ENCODE data around the gene CCDC183.

Gene CCDC183

DNA sequence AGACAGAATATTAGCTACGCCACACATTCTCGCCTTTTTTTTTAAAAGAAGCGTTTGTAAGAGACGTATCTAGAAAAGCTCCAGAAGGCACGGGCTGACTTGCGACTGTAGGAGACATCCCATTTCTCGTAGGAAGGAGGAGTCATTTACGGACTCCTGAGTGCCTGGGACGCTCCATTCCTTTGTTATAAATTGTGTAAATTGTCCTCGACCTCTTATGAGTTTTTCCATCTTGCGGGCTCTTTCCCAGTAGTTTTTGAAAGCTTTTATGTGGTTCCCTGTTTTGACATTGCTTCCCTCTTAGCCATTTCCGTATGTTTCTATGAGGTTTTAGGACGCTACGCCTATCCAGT, 12.6 kb downstream of the CCDC183 start:
- H3K36me3 ChIP-seq (ENCODE audit: control insufficient read depth, insufficient read depth, low read length): no peaks in the 10 kb centered on the region
- no peaks in the 10 kb centered on the region for H3K27me3 ChIP-seq (ENCODE audit: control insufficient read depth, insufficient read depth, low read length)
- peak overlapping the region; percentile 34 for H3K4me3 ChIP-seq (ENCODE audit: low read length)
- peaks cover 11% of the 10 kb centered on the region for H3K4me1 ChIP-seq (ENCODE audit: control insufficient read depth, insufficient read depth, low read length)
- no peaks in the 10 kb centered on the region for H3K9me3 ChIP-seq (ENCODE audit: control insufficient read depth, low read length)
- peak overlapping the region; percentile 74 for H3K9ac ChIP-seq (ENCODE audit: low read length)

DNA sequence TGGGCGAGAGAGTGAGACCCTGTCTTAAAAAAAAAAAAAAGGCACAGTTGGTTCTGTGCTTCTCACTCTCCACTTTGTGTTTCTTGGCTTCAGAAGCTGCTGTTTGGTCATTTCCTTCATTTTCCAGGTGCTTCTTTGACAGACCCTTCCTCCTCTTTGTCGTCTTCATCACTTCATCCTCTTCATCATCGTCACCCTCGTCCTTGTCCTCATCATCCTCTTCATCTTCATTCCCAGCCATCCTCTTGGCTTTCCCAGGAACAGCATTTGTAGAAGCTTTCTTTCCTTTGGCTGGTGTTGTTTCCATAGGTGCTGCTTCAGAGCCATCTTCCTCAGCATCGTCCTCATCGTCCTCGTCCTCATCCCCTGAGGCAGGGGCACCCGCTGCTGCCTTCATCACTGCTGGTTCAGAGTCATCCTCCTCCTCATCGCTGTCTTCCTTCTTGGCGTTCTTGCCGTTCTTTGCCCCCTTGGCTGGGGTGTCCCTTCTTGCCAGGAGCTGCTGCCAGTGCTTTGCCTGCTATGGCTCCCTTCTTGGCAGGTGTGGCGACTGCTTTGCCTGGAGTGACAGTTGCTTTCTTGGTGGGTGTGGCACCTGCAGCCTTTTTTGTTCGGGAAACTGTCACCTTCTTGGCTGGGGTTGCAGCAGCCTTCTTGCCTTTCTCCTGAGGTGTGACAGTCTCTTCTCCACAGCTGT, 18.7 kb downstream of the CCDC183 start:
- Histone ChIP-seq H3K27me3 (ENCODE audit: control insufficient read depth, insufficient read depth, low read length) (no peaks in the 10 kb centered on the region), H3K4me3 (ENCODE audit: low read length) (no peak overlapping the region), H3K9ac (ENCODE audit: low read length) (no peak overlapping the region), H3K9me3 (ENCODE audit: control insufficient read depth, low read length) (no peaks in the 10 kb centered on the region), H3K4me1 (ENCODE audit: control insufficient read depth, insufficient read depth, low read length) (peaks cover 4% of the 10 kb centered on the region), H3K36me3 (ENCODE audit: control insufficient read depth, insufficient read depth, low read length) (no peaks in the 10 kb centered on the region)

DNA sequence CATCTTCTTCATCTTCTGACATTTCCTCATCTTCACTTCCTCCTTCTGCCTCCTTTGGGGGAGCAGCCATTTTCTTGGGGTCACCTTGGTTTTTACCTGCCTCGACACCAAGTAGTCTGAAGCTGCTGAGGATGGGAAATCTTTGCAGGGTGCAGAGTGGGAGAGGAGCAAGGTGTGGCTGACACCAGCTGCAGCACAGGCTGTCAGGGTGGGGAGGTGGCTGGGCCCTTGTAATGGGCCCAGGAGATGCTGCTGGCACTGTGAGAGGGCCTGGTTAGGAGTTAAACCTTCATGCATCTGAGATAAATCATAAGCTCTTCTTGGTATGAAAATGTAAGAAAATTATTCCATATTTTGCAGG, 19.3 kb downstream of the CCDC183 start:
- H3K9ac ChIP-seq (ENCODE audit: low read length): no peak overlapping the region
- H3K27me3 ChIP-seq (ENCODE audit: control insufficient read depth, insufficient read depth, low read length): no peaks in the 10 kb centered on the region
- H3K9me3 ChIP-seq (ENCODE audit: control insufficient read depth, low read length): no peaks in the 10 kb centered on the region
- H3K4me3 ChIP-seq (ENCODE audit: low read length): no peak overlapping the region
- no peaks in the 10 kb centered on the region for H3K36me3 ChIP-seq (ENCODE audit: control insufficient read depth, insufficient read depth, low read length)
- no peaks in the 10 kb centered on the region for H3K4me1 ChIP-seq (ENCODE audit: control insufficient read depth, insufficient read depth, low read length)

DNA sequence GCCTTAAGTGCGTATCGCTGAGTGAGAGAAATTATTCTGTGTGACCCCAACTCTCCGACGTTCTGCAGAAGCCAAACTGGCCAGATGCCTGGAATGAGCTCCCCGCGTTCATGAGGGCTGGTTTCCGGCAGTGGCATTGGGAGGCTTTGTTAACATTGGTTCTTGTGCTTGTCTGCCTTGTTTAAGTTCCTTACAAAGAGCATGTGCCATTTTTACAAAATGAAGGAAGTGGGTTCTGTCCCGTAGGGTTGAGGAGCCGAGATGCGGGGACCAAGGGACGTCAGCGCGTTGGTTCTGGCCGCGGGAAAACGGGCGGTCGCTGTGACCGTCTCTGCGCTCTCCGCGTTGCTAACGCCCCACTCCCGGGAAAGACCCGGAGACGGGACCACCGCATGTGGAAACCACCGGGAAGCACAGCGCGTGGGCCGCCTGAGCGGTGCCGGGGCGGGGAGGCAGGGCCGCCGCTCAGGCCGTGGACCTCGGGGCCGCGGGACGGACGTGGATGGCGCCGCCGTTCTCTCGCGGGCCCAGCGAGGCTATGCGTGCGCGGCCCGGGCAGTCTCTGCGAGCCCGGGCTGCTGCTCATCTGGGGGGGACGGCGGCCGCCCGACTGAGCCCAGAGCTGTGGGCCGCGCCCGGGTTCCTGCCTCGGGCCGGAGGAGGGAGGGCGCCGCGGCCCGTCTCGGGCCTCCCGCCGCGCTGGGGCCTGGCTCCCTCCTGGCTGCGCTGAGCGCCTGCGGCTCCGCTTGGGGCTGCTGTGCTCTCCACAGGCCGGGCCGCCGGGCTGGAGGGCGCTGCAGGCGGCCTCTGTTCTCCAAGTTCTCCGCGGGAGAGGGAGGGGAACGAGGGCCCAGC, 25.1 kb downstream of the CCDC183 start:
- peaks cover 8% of the 10 kb centered on the region for H3K36me3 ChIP-seq (ENCODE audit: control insufficient read depth, insufficient read depth, low read length)
- H3K9ac ChIP-seq (ENCODE audit: low read length): no peak overlapping the region
- H3K4me3 ChIP-seq (ENCODE audit: low read length): no peak overlapping the region
- no peaks in the 10 kb centered on the region for H3K4me1 ChIP-seq (ENCODE audit: control insufficient read depth, insufficient read depth, low read length)
- no peaks in the 10 kb centered on the region for H3K27me3 ChIP-seq (ENCODE audit: control insufficient read depth, insufficient read depth, low read length)
- H3K9me3 ChIP-seq (ENCODE audit: control insufficient read depth, low read length): no peaks in the 10 kb centered on the region

DNA sequence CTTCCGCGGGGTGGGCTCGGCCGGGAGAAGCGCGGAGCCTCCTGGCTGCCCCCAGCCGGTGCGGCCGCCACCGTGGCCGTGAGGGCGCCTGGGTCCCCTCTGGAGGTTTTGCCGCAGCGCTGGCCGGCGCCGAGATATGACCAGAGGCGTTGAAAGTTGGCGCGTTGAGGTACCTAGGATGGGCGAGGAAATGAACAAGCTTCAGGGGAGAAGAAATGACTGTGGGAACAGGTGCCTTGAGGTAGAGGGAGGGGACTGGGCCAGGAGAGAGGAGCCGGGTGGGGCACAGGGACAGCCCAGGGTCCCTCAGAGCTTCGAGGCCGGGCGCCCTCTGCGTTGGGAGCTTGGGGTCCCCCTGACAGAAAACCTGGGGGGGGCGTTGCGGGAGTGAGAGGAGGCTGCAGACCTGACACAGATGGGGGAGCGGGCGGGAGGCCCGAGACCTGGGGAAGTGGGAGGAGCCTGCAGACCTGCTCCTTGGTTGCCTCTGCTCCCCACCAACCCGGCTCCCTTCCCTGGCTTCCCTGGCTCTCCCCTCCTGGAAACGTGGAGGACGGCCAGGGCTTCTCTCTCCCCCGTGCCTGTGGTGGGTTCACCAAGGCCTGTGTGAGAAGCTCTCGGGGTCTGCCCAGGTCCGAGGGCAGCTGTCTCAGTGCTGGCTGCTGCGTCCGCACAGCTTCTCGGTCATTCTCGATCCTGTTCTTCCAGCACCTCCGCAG, 25.8 kb downstream of the CCDC183 start:
- no peaks in the 10 kb centered on the region for H3K9me3 ChIP-seq (ENCODE audit: control insufficient read depth, low read length)
- no peak overlapping the region for H3K4me3 ChIP-seq (ENCODE audit: low read length)
- H3K9ac ChIP-seq (ENCODE audit: low read length): no peak overlapping the region
- H3K4me1 ChIP-seq (ENCODE audit: control insufficient read depth, insufficient read depth, low read length): no peaks in the 10 kb centered on the region
- H3K36me3 ChIP-seq (ENCODE audit: control insufficient read depth, insufficient read depth, low read length): peaks cover 8% of the 10 kb centered on the region
- H3K27me3 ChIP-seq (ENCODE audit: control insufficient read depth, insufficient read depth, low read length): no peaks in the 10 kb centered on the region

GRCh38 chr9:136823136-136824046, 27.3 kb downstream of the CCDC183 start:
- no peaks in the 10 kb centered on the region for H3K4me1 ChIP-seq (ENCODE audit: control insufficient read depth, insufficient read depth, low read length)
- H3K9me3 ChIP-seq (ENCODE audit: control insufficient read depth, low read length): no peaks in the 10 kb centered on the region
- no peak overlapping the region for H3K9ac ChIP-seq (ENCODE audit: low read length)
- no peaks in the 10 kb centered on the region for H3K27me3 ChIP-seq (ENCODE audit: control insufficient read depth, insufficient read depth, low read length)
- peaks cover 8% of the 10 kb centered on the region for H3K36me3 ChIP-seq (ENCODE audit: control insufficient read depth, insufficient read depth, low read length)
- no peak overlapping the region for H3K4me3 ChIP-seq (ENCODE audit: low read length)

DNA sequence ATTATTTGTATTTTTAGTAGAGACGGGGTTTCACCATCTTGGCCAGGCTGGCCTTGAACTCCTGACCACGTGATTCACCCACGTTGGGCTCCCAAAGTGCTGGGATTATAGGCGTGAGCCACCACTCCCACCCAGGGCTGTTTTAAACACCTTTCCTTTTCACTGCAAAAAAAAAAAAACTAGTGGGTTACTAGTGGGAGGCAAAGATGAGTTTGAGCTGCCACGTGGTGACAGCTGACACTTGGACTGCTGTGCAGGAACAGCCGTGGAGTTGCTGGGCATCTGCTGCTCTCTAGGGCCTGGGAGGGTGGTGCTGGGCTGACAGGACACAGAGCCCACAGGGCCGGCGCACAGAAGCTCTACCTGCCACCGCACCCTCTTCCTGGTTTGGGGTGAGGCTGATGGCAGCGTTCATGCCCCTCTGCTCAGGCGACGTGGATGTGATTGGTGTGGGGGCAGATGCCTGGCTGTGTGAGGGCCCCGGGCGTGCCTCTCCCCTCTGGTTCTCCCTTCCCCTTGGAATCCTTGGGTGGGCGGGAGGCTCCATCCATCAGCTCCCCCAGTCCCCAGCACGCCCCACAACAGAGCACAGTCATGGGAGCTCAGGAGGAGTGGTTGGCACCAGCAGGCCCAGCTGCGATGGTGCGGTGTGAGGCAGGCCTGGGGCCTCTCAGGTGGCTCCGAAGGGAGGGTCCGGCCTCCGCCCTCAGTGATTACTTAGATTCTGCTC, 28.5 kb downstream of the CCDC183 start:
- Histone ChIP-seq H3K4me3 (ENCODE audit: low read length) (no peak overlapping the region), H3K4me1 (ENCODE audit: control insufficient read depth, insufficient read depth, low read length) (no peaks in the 10 kb centered on the region), H3K9me3 (ENCODE audit: control insufficient read depth, low read length) (no peaks in the 10 kb centered on the region), H3K27me3 (ENCODE audit: control insufficient read depth, insufficient read depth, low read length) (no peaks in the 10 kb centered on the region), H3K36me3 (ENCODE audit: control insufficient read depth, insufficient read depth, low read length) (peaks cover 11% of the 10 kb centered on the region), H3K9ac (ENCODE audit: low read length) (no peak overlapping the region)

DNA sequence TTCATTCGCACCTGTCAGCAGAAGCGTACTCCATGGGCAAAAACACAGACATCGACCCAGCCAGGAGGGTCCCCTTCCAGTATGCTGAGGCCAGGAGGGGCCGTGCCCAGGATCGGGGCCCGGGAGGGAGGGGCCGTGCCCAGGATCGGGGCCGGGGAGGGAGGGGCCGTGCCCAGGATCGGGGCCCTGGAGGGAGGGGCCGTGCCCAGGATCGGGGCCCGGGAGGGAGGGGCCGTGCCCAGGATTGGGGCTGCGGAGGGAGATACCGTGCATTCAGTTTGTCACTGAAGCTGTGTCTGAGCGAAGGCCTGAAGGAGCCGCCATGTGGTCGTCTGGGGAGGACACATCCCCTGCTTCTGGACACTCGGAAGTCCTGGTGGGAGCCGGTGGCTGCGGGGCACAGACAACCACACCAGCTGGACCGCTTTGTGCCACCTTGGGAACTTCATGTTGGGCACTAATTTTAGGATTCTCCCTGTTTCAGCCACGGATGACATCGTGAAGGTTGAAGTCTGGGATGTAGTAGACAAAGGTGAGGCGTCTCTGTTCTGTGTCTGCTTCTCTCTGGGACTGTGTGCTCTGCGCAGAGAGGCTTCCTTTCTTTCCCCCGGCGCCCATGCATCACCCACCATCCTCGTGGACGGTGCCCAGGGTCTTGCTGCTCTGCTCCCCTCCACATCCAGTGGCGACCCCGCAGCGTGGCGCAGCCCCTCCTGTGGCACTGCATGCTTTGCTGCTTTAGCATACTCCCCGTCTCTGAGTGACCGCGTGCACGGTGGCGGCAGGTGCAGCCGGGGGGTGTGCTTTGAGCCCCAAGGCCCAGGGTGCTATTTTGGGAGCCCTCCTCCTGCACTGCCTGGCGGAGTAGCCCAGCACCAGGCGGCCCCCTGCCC, 29.4 kb downstream of the CCDC183 start:
- Histone ChIP-seq H3K9me3 (ENCODE audit: control insufficient read depth, low read length) (no peaks in the 10 kb centered on the region), H3K27me3 (ENCODE audit: control insufficient read depth, insufficient read depth, low read length) (no peaks in the 10 kb centered on the region), H3K4me3 (ENCODE audit: low read length) (no peak overlapping the region), H3K9ac (ENCODE audit: low read length) (no peak overlapping the region), H3K36me3 (ENCODE audit: control insufficient read depth, insufficient read depth, low read length) (peaks cover 16% of the 10 kb centered on the region), H3K4me1 (ENCODE audit: control insufficient read depth, insufficient read depth, low read length) (no peaks in the 10 kb centered on the region)

GRCh38 chr9:136826188-136826541, 30.0 kb downstream of the CCDC183 start:
- H3K36me3 ChIP-seq (ENCODE audit: control insufficient read depth, insufficient read depth, low read length): peaks cover 16% of the 10 kb centered on the region
- no peaks in the 10 kb centered on the region for H3K27me3 ChIP-seq (ENCODE audit: control insufficient read depth, insufficient read depth, low read length)
- no peaks in the 10 kb centered on the region for H3K9me3 ChIP-seq (ENCODE audit: control insufficient read depth, low read length)
- H3K4me3 ChIP-seq (ENCODE audit: low read length): no peak overlapping the region
- no peak overlapping the region for H3K9ac ChIP-seq (ENCODE audit: low read length)
- no peaks in the 10 kb centered on the region for H3K4me1 ChIP-seq (ENCODE audit: control insufficient read depth, insufficient read depth, low read length)

- Histone ChIP-seq H3K36me3 (ENCODE audit: control insufficient read depth, insufficient read depth, low read length) (peaks cover 16% of the 10 kb centered on the region), H3K9ac (ENCODE audit: low read length) (no peak overlapping the region)
Measured at GRCh38 chr9:136826703-136827582, 30.8 kb downstream of the CCDC183 start.

More at GRCh38 chr9:136826703-136827582, 30.8 kb downstream of the CCDC183 start:
- H3K4me1 ChIP-seq (ENCODE audit: control insufficient read depth, insufficient read depth, low read length): no peaks in the 10 kb centered on the region
- H3K9me3 ChIP-seq (ENCODE audit: control insufficient read depth, low read length): no peaks in the 10 kb centered on the region
- no peak overlapping the region for H3K4me3 ChIP-seq (ENCODE audit: low read length)
- no peaks in the 10 kb centered on the region for H3K27me3 ChIP-seq (ENCODE audit: control insufficient read depth, insufficient read depth, low read length)
